DMS53 treated with DMSO at 0.1 percent for 48 hours (cell line): ENCODE results near the gene SPATA25.
"Not testable (repeated sequence)": the region's sequence is repeated elsewhere in the genome, so short reads cannot be mapped to it uniquely, and the experiment has no call there.

Experiments
- DNase-seq: peaks from one replicate; lab custom pipeline; 2025; ENCODE audit not compliant: unreplicated experiment; lab: John Stamatoyannopoulos, UW

Gene SPATA25

DNA sequence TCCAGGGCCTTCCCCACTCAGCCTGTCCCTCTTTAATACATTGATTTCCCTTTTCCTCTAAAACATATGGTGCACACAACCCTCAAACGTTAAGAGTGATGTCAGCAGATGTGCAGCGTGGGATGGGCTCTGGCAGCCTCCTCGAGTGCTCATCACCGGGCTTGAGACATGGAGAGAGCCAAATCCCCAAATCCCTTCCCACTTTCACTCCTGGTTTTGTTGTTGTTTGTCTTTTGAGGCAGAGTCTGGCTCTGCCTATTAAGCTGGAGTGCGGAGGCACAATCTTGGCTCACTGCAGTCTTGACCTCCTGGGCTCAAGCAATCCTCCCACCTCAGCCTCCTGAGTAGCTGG lies 30.3 kb upstream of the SPATA25 start:
- DNase-seq: no peak

DNA sequence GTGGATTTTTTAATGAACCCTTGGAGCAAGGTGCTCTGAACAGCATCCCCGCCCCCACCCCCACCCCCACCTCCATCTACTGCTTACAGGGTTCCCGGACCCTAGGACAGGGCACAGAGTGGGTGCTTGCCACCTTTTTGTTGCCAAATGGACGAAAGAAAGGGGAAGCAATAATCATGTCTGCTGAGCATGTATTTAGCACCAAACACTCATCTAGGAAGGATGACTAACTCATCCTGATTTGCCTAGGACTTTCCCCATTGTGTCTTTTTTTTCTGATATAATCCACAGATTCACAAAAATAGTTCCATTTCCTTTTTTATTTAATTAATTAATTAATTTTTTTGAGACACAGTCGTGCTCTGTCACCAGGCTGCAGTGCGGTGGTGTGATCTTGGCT lies 25.7 kb upstream of the SPATA25 start:
- no peak for DNase-seq

DNA sequence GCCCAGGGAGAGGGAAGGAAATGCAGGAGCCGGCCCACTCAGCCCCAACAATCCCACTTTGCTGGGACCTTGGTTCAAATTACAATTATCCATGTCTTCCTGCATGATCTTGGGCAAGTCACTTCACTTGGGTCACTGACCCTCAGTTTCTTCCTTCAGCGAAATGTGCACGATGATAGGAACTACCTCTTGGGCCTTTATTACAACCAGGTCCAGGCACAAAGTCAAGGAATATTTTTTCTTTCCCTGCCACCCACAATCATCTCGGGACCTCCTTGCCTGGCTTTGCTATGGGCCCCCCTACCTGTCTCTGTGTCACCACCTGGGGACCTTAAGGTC lies 24.9 kb upstream of the SPATA25 start:
- DNase-seq: no peak

DNA sequence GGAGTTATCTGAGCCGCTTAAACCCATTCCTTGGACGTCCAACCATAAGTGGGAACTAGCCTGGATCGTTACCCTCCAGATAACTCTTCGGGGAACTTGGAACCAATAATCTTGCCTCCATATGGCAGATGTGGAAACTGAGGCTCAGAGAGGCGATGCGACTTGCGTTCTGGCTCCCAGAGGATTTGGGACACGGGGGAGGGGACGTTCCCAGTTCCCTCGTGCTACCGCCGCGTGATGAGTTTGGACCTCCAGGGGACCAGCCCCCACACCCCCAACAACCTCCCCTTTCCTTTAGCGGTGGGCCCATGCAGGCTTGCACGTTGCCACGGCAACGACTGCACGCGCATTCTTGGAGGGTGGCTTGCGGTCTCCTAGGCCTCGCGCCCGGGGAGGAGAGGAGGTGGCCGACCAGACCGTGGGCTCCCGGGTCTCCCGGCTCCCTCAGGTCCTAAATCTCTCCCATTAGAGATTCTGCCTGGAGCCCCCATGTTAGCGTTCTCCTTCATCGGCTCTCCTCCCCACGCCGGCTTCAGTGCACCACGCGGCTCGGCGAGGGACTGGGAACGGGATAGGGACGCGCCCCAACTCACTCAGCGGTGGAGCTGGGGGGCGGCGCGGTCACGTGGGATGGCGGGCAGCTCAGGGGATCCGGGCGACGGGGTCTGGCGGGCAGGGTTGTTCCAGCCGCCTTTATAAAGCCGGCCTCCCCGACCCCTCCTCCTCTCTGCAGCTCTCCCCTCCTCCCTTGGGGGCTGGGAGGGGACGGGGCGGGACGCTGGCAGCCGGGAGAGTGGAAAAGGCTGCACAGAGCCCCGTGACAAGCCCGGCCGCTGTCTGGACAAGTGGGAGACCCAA lies 24.3 kb upstream of the SPATA25 start, which contains the start of gene PLTP:
PLTP (minus strand) TSS at position 670 of the 858 bp plus-strand sequence. CDS start 703 bp downstream, outside the sequence.
- no peak for DNase-seq

DNA sequence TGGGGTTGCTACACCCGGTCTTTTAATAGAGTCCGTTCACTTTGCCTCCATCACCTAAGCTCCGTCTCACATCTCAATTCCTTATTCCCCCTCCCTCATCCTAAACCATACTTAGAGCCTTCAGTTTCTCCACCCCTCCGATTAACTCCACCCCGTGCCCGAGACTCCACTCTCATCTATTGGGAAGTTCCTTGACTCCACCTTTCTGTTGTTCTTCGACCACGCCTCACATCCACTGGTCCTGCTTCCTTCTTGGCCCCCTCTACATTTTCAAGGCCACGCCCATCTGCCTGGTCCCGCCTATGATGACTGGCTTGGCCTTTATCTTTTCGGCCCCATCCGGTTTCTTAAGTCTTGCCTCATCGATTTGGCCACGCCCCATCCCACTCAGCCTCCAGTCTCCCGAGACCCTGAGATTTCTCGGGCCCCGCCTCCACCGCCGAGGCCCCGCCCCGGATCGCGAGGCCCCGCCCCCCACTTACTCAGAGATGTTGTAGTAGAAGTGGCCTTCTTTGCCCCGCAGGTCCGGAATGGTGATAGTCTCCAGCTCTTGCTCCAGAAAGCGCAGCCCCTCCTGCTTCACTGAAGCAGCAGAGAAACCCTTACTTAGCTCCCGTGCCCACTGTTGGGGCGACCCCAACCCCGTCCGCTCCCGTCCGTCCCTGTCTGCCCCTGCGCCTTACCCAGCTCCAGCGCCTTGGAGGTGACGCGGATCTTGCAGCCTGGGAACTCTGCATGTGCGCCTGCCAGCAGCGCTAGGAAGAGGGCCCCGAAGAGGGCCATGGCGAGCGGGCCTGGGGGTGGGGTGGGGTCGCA lies 23.5 kb upstream of the SPATA25 start:
- peak; percentile 83 for DNase-seq

DNA sequence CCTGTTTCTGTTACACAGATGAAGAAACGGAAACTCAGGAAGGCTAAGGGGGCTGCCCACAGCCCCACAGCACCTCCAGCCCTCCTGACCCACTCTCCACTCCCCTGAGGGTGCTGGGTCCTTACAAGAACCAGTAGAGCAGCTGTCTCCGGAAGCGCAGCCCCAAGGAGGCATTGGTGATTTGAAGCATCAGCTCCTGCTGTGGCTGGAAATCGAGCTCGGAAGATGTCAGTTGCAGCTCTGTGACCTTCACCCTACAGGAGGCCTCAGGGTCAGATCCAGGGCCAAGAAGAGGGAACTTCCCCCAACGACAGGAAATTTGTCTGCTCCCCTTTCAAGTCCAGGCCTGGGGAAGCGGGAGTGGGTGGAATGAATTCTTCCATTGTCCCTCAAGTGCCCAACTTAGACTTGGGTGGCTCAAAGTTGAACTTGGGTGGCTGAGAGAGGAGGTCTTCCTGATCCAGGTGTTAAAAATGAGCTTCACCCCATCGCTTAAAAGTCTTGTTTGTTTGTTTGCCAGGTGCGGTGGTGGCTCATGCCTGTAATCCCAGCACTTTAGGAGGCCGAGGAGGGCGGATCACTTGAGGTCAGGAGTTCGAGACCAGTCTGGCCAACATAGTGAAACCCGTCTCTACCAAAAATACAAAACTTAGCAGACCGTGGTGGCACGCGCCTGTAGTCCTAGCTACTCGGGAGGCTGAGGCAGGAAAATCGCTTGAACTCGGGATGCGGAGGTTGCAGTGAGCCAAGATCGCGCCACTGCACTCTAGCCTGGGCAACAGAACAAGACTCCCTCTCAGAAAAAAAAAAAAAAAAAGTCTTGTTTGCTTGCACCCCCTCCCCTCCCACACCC lies 22.6 kb upstream of the SPATA25 start:
- no peak for DNase-seq

DNA sequence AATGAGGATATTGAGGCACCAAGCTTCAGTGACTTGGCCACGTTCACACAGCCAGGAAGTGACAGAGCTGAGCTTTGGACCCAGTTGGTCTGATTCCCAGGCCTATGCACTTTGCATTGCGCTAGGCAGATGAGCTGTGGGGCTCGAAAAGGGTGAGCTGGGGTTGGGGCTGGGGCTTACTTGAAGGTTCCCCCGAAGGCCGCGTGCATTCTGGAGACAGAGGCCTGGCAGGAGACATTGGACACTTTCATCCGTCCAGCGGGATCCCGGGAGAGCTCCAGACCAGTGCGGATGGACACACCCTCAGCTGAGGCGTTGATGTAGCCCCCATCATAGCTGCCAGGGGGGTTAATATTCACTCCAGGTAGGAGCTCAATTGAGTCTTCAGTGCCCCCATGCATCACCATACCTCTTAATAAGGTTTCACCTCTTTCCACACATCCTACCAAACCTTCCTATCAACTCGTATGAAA lies 21.9 kb upstream of the SPATA25 start:
- DNase-seq: no peak

DNA sequence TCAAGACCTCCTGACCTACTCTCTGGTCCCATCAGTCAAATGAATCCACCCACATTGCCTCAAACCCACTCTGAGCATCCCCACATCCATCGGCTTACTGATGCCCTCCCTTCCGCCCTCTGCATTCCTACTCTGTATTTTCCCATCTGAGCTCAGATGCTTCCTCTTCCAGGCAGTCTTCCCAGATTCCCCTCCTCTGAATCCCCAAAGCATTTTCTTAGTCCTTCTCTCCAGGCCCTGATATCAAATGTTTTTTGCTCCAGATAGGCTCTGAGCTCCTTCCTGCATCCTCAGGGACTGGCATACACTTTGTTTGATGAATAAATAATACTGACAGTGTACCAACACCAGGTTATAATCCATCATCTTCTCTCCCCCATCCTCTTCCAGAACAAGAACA lies 20.7 kb upstream of the SPATA25 start:
- DNase-seq: no peak

DNA sequence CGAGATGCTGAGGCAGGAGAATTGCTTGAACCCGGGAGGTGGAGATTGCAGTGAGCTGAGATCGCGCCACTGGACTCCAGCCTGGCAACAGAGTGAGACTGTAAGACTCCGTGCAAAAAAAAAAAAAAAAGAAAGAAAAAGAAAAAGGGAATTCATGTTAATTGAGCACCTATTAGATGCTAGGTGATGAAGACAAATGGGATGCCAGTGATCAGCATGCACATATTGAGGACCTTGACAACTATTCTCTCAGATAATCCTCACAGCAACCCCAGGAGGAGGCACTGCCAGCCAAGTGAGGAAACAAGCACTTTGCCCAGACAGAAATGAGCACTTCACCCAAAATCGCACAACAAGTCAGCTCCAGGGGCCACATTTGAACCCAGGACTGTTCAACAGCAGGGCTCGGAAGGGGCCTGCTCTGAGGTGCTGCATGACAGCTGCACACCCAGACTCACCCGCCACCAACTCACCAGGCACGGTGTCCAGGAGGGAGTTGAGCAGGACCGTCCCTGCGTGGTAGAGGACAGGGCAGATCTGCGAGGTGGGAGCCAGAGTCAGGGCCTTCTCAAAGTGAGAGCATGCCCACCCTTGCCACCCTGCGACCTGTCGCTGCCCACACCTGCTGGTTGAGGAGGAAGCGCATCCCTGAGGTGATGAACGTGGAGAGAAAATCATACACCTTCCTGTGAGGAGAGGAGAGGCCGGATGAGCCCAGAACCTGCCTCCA lies 20.0 kb upstream of the SPATA25 start:
- DNase-seq: no peak

DNA sequence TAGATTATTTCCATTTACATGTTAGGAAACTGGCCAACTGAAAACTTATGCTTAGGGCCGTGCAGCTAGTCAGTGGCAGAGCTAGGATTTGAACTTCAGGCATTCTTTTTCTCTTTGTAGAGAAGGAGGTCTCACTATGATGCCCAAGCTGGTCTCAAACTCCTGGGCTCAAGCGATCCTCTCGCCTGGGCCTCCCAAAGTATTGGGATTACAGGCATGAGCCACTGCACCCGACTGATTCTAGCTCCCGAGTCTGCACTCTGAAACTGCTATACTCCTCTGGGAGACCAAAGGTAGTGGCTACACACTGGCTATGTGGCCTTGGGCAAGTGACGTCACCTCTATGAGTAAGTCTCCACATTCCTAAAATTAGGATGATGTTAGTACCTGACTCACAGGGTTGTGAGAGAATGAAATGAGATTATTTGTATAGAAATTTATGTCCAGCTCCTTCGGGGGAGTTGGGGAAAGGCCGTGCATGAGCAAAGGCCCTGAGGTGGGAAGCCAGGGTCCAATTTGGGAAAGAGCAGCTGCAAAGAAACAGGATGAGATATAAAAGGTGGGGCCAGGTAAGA lies 18.2 kb upstream of the SPATA25 start:
- DNase-seq: no peak

DNA sequence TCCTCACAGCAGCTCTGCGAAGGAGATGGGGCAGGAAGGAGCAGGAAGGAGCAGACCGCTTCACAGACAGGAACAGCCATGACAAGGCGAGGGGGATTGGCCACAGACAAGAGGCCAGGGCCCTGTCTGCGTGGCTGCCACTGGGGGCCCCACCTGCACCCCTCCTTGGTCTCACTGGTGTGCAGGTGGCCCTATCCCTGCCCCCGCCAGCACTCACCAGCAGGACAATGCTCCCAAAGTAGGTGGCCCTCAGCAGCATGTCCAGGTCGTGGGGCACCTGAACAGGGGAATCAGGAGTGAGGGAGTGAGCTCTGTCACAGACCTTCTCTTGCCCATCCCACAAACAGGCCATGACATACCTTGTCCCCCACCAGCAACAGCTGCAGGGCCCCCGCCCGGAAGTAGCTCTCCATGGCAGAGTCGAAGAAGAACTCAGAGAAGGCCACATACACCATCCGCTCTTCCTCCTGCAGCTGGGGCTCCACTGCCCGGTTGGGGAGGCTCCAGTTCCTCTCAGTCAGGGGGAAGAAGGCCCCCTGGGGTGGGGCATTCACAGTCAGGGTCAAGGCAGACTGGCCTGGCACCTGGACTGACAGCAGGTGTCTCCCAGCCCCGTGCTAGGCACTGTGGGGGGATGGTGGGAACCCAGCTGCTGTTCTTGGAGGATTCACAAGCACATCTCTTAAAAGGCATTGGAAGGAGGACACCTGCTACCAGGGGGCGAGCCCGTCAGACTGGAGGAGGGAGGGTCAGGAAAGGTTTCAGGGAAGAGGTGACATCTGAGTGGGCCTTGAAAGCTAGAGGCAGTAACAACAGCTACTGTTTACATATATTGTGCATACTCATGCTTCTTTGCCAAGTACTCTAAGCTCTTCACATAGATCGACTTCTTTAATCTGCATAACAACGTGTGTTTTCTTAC lies 17.4 kb upstream of the SPATA25 start:
- no peak for DNase-seq

DNA sequence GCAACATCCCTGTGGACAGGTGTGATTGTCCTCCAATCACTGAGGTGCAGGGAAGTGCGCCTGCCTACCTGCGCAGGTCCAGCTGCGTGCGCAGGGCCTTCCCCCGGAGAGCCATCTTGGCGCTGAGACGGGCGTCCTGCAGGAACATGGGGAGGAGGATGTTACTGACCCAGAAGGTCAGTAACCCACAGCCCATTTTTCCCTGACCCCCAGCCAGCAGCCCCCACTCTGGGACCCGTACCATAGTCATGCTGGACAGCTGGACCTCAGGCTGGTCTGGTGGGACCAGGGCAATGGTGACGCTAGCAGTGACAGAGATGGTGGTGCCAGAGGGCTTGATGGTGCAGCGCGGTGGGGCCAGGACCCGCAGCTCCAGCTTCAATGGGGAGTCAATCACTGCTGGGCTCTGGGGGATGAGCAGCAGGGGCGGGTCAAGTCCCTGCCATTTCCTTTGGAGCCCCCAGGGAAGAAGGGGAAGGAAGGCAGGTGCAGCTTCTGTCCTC lies 14.8 kb upstream of the SPATA25 start:
- DNase-seq: no peak

DNA sequence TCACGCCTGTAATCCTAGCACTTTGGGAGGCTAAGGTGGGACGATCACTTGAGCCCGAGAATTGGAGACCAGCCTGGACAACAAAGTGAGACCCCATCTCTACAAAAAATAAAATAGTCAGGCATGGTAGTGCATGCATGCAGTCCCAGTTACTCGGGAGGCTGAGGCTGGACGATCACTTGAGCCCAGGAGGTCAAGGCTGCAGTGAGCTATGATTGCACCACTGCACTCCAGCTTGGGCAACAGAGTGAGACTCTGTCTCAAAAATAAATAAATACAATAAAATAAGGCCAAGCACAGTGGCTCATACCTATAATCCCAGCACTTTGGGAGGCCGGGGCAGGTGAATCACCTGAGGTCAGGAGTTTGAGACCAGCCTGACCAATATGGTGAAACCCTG lies 13.9 kb upstream of the SPATA25 start:
- DNase-seq: not testable (repeated sequence)

DNA sequence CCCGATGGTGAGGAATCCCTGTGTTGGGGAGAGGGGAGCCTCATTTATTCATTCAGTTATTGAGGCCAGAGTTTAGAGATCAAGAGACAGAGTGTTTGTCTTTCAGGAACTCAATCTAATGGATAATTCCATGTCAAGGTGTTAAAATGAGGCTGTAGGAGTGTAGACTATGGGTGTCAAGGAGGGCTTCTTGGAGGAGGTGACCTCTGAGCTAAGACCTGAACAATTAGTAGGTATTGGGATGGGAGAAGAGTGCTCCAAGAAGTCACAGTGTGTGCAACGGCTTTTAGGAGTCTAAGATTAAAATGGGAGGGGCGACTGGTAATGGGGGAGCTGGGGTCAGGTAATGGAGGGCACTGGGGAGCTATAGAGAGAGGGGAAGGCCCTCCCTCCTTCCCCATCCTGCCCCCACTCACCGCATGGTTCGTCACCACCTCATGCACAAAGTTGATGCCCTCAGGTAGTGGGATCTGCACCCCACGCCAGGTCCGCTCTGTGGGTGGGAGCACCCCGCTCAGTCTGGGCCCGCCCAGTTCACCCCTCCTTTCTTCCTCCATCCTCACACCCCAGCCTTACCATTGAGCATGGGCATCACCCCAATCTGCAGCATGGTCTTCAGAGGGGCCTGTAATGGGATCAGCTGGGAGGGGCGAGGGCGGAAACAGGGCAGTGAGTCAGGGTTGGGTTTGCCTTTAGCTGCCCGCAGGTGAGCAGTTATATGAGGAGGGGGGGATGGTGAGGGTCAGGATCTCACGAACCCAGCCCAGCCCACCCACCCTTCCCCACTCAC lies 11.8 kb upstream of the SPATA25 start:
- no peak for DNase-seq

DNA sequence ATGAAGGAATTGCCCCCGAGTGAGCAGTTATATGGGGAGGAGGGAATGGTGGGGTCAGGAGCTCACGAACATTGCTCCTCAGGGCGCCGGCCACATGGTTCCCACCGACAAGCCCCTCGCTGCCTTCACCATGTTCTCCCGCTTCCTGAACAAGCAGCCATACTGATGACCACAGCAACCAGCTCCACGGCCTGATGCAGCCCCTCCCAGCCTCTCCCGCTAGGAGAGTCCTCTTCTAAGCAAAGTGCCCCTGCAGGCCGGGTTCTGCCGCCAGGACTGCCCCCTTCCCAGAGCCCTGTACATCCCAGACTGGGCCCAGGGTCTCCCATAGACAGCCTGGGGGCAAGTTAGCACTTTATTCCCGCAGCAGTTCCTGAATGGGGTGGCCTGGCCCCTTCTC lies 10.9 kb upstream of the SPATA25 start:
- DNase-seq: no peak

DNA sequence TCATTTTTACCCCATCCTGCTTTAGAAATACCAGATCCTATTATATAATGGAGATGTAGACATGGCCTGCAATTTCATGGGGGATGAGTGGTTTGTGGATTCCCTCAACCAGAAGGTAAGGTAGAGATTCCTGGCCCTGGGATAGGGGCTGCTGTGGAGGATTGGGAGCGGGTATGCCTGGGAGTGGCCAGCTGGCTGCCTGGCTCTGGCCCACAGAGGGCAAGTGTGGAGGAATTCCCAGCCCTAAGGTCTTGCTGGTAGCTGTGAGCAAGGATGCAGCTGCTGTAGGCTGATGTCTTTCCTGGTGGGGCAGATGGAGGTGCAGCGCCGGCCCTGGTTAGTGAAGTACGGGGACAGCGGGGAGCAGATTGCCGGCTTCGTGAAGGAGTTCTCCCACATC lies 10.3 kb upstream of the SPATA25 start:
- no peak for DNase-seq

DNA sequence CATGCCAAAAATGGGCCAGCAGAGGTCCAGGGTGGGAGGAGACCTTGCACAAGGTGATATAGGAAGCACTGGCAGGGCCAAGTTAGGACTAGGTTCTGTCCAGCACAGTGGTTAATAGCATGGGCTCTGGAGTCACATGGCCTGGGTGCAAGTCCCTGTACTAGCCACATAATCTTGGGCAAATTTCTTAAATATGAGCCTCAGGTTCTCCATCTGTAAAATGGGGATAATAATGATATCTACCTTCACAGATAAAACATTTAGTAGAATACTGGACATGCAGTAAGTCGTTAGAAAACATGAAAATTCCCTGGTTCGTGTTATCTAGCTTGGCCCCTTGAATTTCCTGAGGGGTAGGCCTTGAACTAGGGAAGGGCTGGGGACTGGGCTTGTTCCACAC lies 9.9 kb upstream of the SPATA25 start:
- no peak for DNase-seq

DNA sequence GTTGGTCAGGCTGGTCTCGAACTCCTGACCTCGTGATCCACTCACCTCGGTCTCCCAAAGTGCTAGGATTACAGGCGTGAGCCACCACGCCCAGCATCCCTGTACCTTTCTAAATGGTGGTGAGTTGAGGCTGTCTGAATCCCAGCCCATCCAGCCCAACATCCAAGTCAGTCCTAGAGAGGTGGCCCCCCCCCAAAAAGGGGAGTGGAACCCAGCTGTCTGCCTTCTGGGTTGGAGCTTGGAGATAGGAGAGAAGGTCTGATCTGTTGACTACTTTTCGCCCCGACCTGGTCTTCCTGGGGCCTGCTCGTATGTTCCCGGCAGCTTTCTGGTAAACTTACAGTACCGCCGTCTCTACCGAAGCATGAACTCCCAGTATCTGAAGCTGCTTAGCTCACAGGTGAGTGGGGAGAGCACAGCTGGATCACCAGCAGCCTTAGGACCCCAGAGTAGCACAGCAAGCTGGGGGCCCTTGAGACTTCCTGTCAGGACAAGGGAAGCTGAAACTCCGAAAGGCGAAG lies 9.3 kb upstream of the SPATA25 start:
- no peak for DNase-seq
